HG02623 (cell line): ENCODE measurements around the gene ITIH2.
"Not testable (repeated sequence)": the region's sequence is repeated elsewhere in the genome, so short reads cannot be mapped to it uniquely, and the experiment has no call there.

Source experiments
- ATAC-seq: cut with Tn5 transposase; IDR thresholded peaks from one replicate; pipeline ENCODE4 v1.9.1; 2021; ENCODE audit warnings: moderate library complexity; ENCODE audit not compliant: unreplicated experiment

Gene ITIH2

GRCh38 chr10:7738536-7739407 is 35.7 kb downstream of the ITIH2 start:
- no peak for ATAC-seq

GRCh38 chr10:7744307-7744706 is 41.2 kb downstream of the ITIH2 start:
- ATAC-seq, result no peak

GRCh38 chr10:7748637-7749036 is 45.5 kb downstream of the ITIH2 start:
- ATAC-seq, result not testable (repeated sequence)

GRCh38 chr10:7750222-7750621 is 47.1 kb downstream of the ITIH2 start:
- ATAC-seq, result no peak

- ATAC-seq, result no peak
Measured at GRCh38 chr10:7752251-7752650, 49.1 kb downstream of the ITIH2 start.

GRCh38 chr10:7755103-7755502 is 52.0 kb downstream of the ITIH2 start:
- no peak for ATAC-seq

- no peak for ATAC-seq
Measured at GRCh38 chr10:7756360-7756992, 53.4 kb downstream of the ITIH2 start.

- ATAC-seq, result no peak
Measured at GRCh38 chr10:7763929-7764328, 60.8 kb downstream of the ITIH2 start.

- ATAC-seq, result no peak
Measured at GRCh38 chr10:7766241-7766640, 63.1 kb downstream of the ITIH2 start.

- no peak for ATAC-seq
Measured at GRCh38 chr10:7767209-7767608, 64.1 kb downstream of the ITIH2 start.

- no peak for ATAC-seq
Measured at GRCh38 chr10:7768417-7768816, 65.3 kb downstream of the ITIH2 start.

- ATAC-seq, result no peak
Measured at GRCh38 chr10:7773845-7774801, 71.0 kb downstream of the ITIH2 start.

GRCh38 chr10:7776777-7777176 is 73.7 kb downstream of the ITIH2 start:
- ATAC-seq, result no peak

GRCh38 chr10:7782194-7782593 is 79.1 kb downstream of the ITIH2 start:
- ATAC-seq, result not testable (repeated sequence)

- no peak for ATAC-seq
Measured at GRCh38 chr10:7786430-7786829, 83.3 kb downstream of the ITIH2 start.

- ATAC-seq, result peak; percentile 11
Measured at GRCh38 chr10:7787150-7787856, 84.2 kb downstream of the ITIH2 start.

- ATAC-seq, result peak; percentile 90
Measured at GRCh38 chr10:7787857-7788638, 84.9 kb downstream of the ITIH2 start, which contains the start of the genes ATP5F1C and KIN. Gene ATP5F1C, plus strand, starts transcription at chr10:7788177. Its CDS starts 31 bp downstream, at chr10:7788208. Gene KIN, minus strand, starts transcription at chr10:7787993. Its CDS starts 60 bp downstream, at chr10:7787933.

GRCh38 chr10:7788639-7789286 is 85.6 kb downstream of the ITIH2 start:
- ATAC-seq, result peak; percentile 9

- no peak for ATAC-seq
Measured at GRCh38 chr10:7789390-7789789, 86.3 kb downstream of the ITIH2 start.
